ENCODE results near the gene GIPR. TPM values are rescaled to one million over a fixed set of nuclear protein-coding genes. Genes with fewer than 3 reads are reported as not detected.
"Not testable (repeated sequence)": the region's sequence is repeated elsewhere in the genome, so short reads cannot be mapped to it uniquely, and the experiment has no call there.

The GIPR gene
- total RNA-seq, 4 donors from 2014 or later, result not detected

- 69% methylated on average over 5 of the region's 5 CpGs for WGBS
- peaks cover 10 to 18% (median 17%) of the 10 kb centered on the region in 4 donors for H3K4me1 ChIP-seq
- H3K36me3 ChIP-seq, result peaks cover 29 to 45% (median 36%) of the 10 kb centered on the region in 4 donors
- TF ChIP-seq EP300 (IDR thresholded peaks at IDR 0.05) (no peak), POLR2A (IDR thresholded peaks at IDR 0.05; ENCODE audit: low read depth) (no peak), POLR2AphosphoS5 (IDR thresholded peaks at IDR 0.05) (no peak), CTCF (IDR thresholded peaks at IDR 0.05) (no peak)
- intact Hi-C loops (cut with DNase I), result loop anchor here (5.0 kb wide), 1 partner anchor 41 kb away; no protein-coding TSS in a partner anchor
- no peaks in the 10 kb centered on the region for H3K9me3 ChIP-seq
- no peak for DNase-seq (ENCODE audit: extremely low spot score)
- H3K4me3 ChIP-seq, result no peak overlapping the region
- no peak overlapping the region for H3K27ac ChIP-seq (replicated peaks in 1 of 4)
- H3K27me3 ChIP-seq, result peaks cover 5 to 25% (median 17%) of the 10 kb centered on the region in 4 donors
Observed at GRCh38 chr19:45682908-45683307, 14.9 kb downstream of the GIPR start.

GRCh38 chr19:45685045-45685444 is 17.0 kb downstream of the GIPR start:
- H3K27ac ChIP-seq (replicated peaks in 1 of 4); H3K4me3 ChIP-seq; intact Hi-C loops (cut with DNase I); H3K9me3 ChIP-seq; H3K27me3 ChIP-seq; DNase-seq (ENCODE audit: extremely low spot score): not testable (repeated sequence)
- H3K4me1 ChIP-seq, result peaks cover 9 to 16% (median 15%) of the 10 kb centered on the region in 4 donors
- WGBS, result 86% methylated on average over 11 of the region's 11 CpGs
- H3K36me3 ChIP-seq, result peaks cover 35 to 57% (median 47%) of the 10 kb centered on the region in 4 donors

GRCh38 chr19:45687599-45687998 is 19.6 kb downstream of the GIPR start:
- Histone ChIP-seq H3K4me1 (peaks cover 7 to 15% (median 12%) of the 10 kb centered on the region in 4 donors), H3K36me3 (peaks cover 35 to 57% (median 47%) of the 10 kb centered on the region in 4 donors), H3K27me3 (no peaks in the 10 kb centered on the region), H3K9me3 (no peaks in the 10 kb centered on the region), H3K27ac (replicated peaks in 1 of 4) (no peak overlapping the region), H3K4me3 (no peak overlapping the region)
- intact Hi-C loops (cut with DNase I), result no loop called here
- 87% methylated on average over 9 of the region's 9 CpGs for WGBS
- no peak for DNase-seq (ENCODE audit: extremely low spot score)
- no peak for TF ChIP-seq POLR2AphosphoS5 (IDR thresholded peaks at IDR 0.05)
- TF ChIP-seq EP300 (IDR thresholded peaks at IDR 0.05), result no peak
- TF ChIP-seq CTCF (IDR thresholded peaks at IDR 0.05), result no peak
- no peak for TF ChIP-seq POLR2A (IDR thresholded peaks at IDR 0.05; ENCODE audit: low read depth)

GRCh38 chr19:45691516-45692186 is 23.6 kb downstream of the GIPR start, which contains the start of gene SNRPD2:
Gene SNRPD2 (minus strand): TSS chr19:45691953. CDS start chr19:45691888, 65 bp downstream.
- peak; percentile 98 for DNase-seq (ENCODE audit: extremely low spot score)
- peak within 1 kb of the TSS; percentile 65 to 78 (median 73) for H3K4me3 ChIP-seq
- H3K4me1 ChIP-seq, result peaks cover 7 to 26% (median 20%) of the 10 kb centered on the region in 4 donors
- H3K27me3 ChIP-seq, result no peaks in the 10 kb centered on the region
- H3K36me3 ChIP-seq, result peaks cover 16 to 39% (median 31%) of the 10 kb centered on the region in 4 donors
- no peaks in the 10 kb centered on the region for H3K9me3 ChIP-seq
- H3K27ac ChIP-seq (replicated peaks in 1 of 4), result peak within 1 kb of the TSS; percentile 86 to 96 (median 92)
- WGBS, result 2% methylated on average over 25 of the region's 36 CpGs
- peak; percentile 58 for TF ChIP-seq POLR2A (IDR thresholded peaks at IDR 0.05; ENCODE audit: low read depth)
- TF ChIP-seq CTCF (IDR thresholded peaks at IDR 0.05), result no peak
- peak; percentile 96 to 97 for TF ChIP-seq POLR2AphosphoS5 (IDR thresholded peaks at IDR 0.05)
- intact Hi-C loops (cut with DNase I), result loop anchor here (2.0 kb wide), 1 partner anchor 75 kb away; no protein-coding TSS in a partner anchor

Measured in esophagus muscularis mucosa (tissue), 4 donors.